Neutrophil (primary cell): Measurements from ENCODE around the gene SARM1.

Experiments used
- H3K27ac ChIP-seq: fragments of 200-600 bp; sonication (generic); 2 replicates; pipeline ENCODE4 v1.5.1; 2016; ENCODE audit warnings: mild to moderate bottlenecking, moderate library complexity
- H3K27me3 ChIP-seq: fragments of 200-600 bp; sonication (generic); 2 replicates; pipeline ENCODE4 v1.6.0; 2016; ENCODE audit warnings: mild to moderate bottlenecking
- H3K36me3 ChIP-seq: fragments of 200-600 bp; sonication (generic); 2 replicates; pipeline ENCODE4 v1.5.1; 2017
- H3K4me1 ChIP-seq, 2 experiments: fragments of 200-600 bp in 1 of 2; sonication (generic) in 1 of 2; 1 replicate in 1 of 2; 2 replicates in 1 of 2; pipeline versions ENCODE4 v1.5.1 to v1.6.1; 2013 to 2016; ENCODE audit warnings: low read depth in 1 of 2, low read length in 1 of 2, mild to moderate bottlenecking in 1 of 2, moderate library complexity in 1 of 2; ENCODE audit not compliant: control insufficient read depth in 1 of 2, insufficient read depth in 1 of 2
- H3K4me3 ChIP-seq, 2 experiments: fragments of 200-600 bp in 1 of 2; sonication (generic) in 1 of 2; 1 replicate in 1 of 2; 2 replicates in 1 of 2; pipeline ENCODE4 v1.5.1; 2013 to 2016; ENCODE audit warnings: low read depth in 1 of 2, low read length in 1 of 2, mild to moderate bottlenecking in 1 of 2, moderate library complexity in 1 of 2
- H3K9me3 ChIP-seq: fragments of 200-600 bp; sonication (generic); 2 replicates; pipeline ENCODE4 v1.5.1; 2016
- CTCF ChIP-seq: fragments of 200-600 bp; sonication (generic); IDR thresholded peaks from 2 replicates; pipeline ENCODE4 v1.5.1; 2016; ENCODE audit warnings: antibody characterized with exemption

Gene SARM1

GRCh38 chr17:28388106-28388505, 16.6 kb downstream of the SARM1 start:
- H3K9me3 ChIP-seq, result no peaks in the 10 kb centered on the region
- peaks cover 6 to 17% of the 10 kb centered on the region in 2 experiments for H3K4me1 ChIP-seq
- H3K36me3 ChIP-seq, result no peaks in the 10 kb centered on the region
- no peak overlapping the region for H3K27ac ChIP-seq
- H3K4me3 ChIP-seq, result no peak overlapping the region
- H3K27me3 ChIP-seq, result peaks cover 27% of the 10 kb centered on the region
- no peak for TF ChIP-seq CTCF

GRCh38 chr17:28390141-28390540, 18.6 kb downstream of the SARM1 start:
- Histone ChIP-seq H3K4me3 (no peak overlapping the region), H3K36me3 (no peaks in the 10 kb centered on the region), H3K9me3 (no peaks in the 10 kb centered on the region), H3K27ac (no peak overlapping the region), H3K27me3 (peaks cover 7% of the 10 kb centered on the region), H3K4me1 (peaks cover 0 to 6% of the 10 kb centered on the region in 2 experiments)
- no peak for TF ChIP-seq CTCF

- Histone ChIP-seq H3K4me3 (no peak overlapping the region), H3K9me3 (no peaks in the 10 kb centered on the region), H3K27ac (no peak overlapping the region), H3K27me3 (peaks cover 2% of the 10 kb centered on the region), H3K4me1 (peaks cover 0 to 2% of the 10 kb centered on the region in 2 experiments), H3K36me3 (no peaks in the 10 kb centered on the region)
- no peak for TF ChIP-seq CTCF
Measured at GRCh38 chr17:28390563-28390962, 19.1 kb downstream of the SARM1 start.

GRCh38 chr17:28390984-28391383, 19.5 kb downstream of the SARM1 start:
- TF ChIP-seq CTCF, result no peak
- Histone ChIP-seq H3K36me3 (no peaks in the 10 kb centered on the region), H3K9me3 (no peaks in the 10 kb centered on the region), H3K4me3 (no peak overlapping the region), H3K27me3 (no peaks in the 10 kb centered on the region), H3K27ac (no peak overlapping the region), H3K4me1 (no peaks in the 10 kb centered on the region)

- no peak overlapping the region for H3K4me3 ChIP-seq
- TF ChIP-seq CTCF, result no peak
- no peaks in the 10 kb centered on the region for H3K36me3 ChIP-seq
Measured at GRCh38 chr17:28391401-28391800, 19.9 kb downstream of the SARM1 start.

GRCh38 chr17:28392491-28392890, 21.0 kb downstream of the SARM1 start:
- no peaks in the 10 kb centered on the region for H3K4me1 ChIP-seq
- H3K27me3 ChIP-seq, result no peaks in the 10 kb centered on the region
- TF ChIP-seq CTCF, result no peak
- no peaks in the 10 kb centered on the region for H3K36me3 ChIP-seq
- no peak overlapping the region for H3K27ac ChIP-seq
- H3K4me3 ChIP-seq, result no peak overlapping the region
- H3K9me3 ChIP-seq, result no peaks in the 10 kb centered on the region

More at GRCh38 chr17:28391401-28391800, 19.9 kb downstream of the SARM1 start:
- Histone ChIP-seq H3K9me3 (no peaks in the 10 kb centered on the region), H3K4me1 (no peaks in the 10 kb centered on the region), H3K27me3 (no peaks in the 10 kb centered on the region), H3K27ac (no peak overlapping the region)
